DND-41 (cell line): ENCODE measurements around the gene MRPL58.

ENCODE experiments used
- EZH2 ChIP-seq: IDR thresholded peaks from 3 replicates; pipeline ENCODE4 v1.6.1; 2012; ENCODE audit warnings: borderline replicate concordance, low read depth, mild to moderate bottlenecking, moderate library complexity, low read length, inconsistent platforms; ENCODE audit not compliant: severe bottlenecking
- TF ChIP-seq, protein P1 (sequence below): IDR thresholded peaks from 2 replicates; pipeline ENCODE4 v1.5.1; 2012; ENCODE audit warnings: borderline replicate concordance, low read length, moderate library complexity, mild to moderate bottlenecking; ENCODE audit not compliant: poor library complexity, severe bottlenecking; ENCODE audit errors: extremely low read depth

DNA sequence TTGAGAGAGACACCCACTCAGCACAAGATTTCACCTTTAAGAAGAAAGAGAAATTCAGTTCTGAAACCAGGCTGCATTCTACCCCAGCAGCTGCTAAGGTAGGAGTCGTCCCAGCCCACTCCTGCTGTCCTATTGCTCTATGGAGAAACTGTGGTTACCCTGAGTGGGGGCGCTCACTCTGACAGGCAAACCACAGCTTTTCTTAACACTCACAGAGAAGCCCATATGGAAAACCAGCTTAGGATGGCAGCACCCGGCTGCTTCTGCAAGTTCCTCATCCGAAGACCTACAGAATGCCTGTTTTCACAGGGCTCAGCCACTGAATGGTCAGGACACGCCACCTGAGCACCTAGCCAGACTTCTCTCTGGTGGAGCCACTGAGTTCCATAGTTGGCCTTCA, 26.8 kb downstream of the MRPL58 start:
- TF ChIP-seq, protein P1, sequence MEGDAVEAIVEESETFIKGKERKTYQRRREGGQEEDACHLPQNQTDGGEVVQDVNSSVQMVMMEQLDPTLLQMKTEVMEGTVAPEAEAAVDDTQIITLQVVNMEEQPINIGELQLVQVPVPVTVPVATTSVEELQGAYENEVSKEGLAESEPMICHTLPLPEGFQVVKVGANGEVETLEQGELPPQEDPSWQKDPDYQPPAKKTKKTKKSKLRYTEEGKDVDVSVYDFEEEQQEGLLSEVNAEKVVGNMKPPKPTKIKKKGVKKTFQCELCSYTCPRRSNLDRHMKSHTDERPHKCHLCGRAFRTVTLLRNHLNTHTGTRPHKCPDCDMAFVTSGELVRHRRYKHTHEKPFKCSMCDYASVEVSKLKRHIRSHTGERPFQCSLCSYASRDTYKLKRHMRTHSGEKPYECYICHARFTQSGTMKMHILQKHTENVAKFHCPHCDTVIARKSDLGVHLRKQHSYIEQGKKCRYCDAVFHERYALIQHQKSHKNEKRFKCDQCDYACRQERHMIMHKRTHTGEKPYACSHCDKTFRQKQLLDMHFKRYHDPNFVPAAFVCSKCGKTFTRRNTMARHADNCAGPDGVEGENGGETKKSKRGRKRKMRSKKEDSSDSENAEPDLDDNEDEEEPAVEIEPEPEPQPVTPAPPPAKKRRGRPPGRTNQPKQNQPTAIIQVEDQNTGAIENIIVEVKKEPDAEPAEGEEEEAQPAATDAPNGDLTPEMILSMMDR: no peak
- TF ChIP-seq EZH2: no peak
